Right ventricle myocardium superior (tissue), 1 donor: ENCODE measurements around the gene CHL1. TPM values are rescaled to one million over a fixed set of nuclear protein-coding genes. Genes with fewer than 3 reads are reported as not detected.
"Not testable (repeated sequence)": the region's sequence is repeated elsewhere in the genome, so short reads cannot be mapped to it uniquely, and the experiment has no call there.

Experiments
- ATAC-seq: fragments of 200-7000 bp; cut with Tn5 transposase; one replicate; pipeline ENCODE4 v1.9.1; 2020; ENCODE audit warnings: mild to moderate bottlenecking; ENCODE audit not compliant: poor library complexity
- DNase-seq: peaks from one replicate; pipeline ENCODE4 v3.0.0-alpha.2; 2020
- intact Hi-C: fragments of 100-400 bp; cut with DNase I; formaldehyde crosslinking; loops from one replicate; pipeline ENCODE4 v1.11.2; 2022
- total RNA-seq: library from RNA; stranded (reverse); fragmentation: NEBNext Ultra II Directional; extraction: Animal tissue kit (Norgen Biotek cat#: 25700); gene quantifications from one replicate; pipeline ENCODE4 v1.2.1, GENCODE V29; 2021
- donor health status: DM: no; HTN: yes; CAD: no; lungs with severe emphysema.

The CHL1 gene
- total RNA-seq, 1 donor from 2014 or later = 24.2 TPM

DNA sequence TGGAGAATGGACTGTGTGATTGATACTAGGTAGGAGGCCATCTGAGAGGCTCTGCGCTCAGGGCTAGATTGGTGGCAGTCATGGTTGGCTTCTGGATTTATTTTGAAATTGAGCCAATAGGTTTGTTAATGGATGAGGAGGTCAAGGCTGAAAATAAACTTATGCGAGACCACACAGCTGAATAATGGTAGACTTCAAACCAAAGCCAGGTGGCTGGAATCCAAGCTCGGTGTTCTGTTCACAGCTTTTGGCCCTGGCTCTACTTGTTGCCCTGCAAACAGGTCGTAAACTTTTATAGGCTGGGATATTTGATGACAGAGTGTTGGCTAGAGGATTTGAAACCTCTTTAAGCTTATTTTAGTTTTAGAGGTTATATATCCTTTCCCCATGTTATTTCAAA, 160.4 kb downstream of the CHL1 start:
- intact Hi-C loops = no loop called here
- DNase-seq = peak; percentile 42
- peak; percentile 85 for ATAC-seq

DNA sequence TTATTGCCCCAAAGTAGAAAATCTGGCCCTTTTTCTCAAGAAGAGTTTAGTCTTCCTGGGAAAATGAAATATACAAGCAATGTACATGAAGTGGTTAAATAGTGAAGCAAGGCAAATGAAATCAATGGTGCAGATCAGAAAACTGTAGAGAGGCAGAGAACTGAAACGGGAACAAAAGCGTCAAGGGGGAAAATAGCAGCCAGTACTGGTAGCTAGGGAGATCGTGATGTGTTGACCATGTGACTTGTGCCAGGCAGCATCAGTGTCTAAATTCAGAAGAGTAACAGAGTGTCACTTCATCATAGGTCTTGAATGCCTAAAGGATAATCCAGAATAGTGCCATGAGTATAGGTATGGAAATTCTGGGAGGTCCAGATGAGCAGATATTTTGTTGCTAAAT, 163.1 kb downstream of the CHL1 start:
- intact Hi-C loops = no loop called here
- ATAC-seq (peak; percentile 36), DNase-seq (no peak)

DNA sequence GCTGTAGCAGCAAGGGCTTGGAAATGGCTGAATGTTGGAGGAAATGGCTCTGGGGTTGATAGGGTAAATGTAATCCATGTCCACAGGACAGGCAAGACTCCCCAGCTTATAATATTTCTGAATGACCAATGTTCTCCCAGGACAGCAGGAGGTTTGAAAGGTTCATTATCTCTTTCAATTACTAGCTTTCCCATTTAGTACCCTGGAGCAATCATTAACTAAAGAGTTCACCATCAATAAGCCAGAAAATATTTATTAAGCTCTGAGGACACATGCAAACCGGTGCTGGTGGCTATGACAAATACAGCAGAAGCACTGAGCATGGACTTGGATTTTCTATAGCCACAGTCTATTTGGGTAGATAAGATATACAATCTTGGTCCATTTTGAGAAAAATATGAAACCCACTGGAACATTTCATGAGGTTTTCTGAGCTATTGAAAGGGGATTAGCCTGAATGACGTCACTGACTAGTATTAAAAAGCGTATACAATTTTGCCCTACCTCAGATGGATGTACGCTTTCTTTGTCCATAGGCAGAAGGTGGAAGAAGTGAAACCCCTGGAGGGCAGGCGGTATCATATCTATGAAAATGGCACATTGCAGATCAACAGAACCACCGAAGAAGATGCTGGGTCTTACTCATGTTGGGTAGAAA, 166.2 kb downstream of the CHL1 start:
- DNase-seq (no peak), ATAC-seq (no peak)
- intact Hi-C loops = no loop called here

DNA sequence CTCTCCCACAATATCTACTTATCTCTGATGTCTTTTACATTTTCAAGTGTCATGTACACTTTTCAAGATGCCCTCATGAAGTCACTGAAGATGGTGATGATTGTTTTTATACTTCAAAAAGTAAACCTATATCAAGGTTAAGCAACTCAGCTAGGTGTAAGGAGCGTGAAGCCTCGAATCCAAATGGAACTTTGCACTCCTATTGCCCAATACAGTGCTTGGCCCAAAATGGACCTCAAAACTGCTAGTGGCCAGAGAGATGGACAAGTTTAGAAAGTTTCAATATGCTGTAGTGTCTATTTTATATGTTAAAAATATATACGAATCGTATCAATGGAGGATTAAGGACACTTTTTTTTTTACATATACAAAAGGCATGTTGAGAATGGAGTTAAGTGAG, 167.7 kb downstream of the CHL1 start:
- DNase-seq (no peak), ATAC-seq (no peak)
- intact Hi-C loops = no loop called here

DNA sequence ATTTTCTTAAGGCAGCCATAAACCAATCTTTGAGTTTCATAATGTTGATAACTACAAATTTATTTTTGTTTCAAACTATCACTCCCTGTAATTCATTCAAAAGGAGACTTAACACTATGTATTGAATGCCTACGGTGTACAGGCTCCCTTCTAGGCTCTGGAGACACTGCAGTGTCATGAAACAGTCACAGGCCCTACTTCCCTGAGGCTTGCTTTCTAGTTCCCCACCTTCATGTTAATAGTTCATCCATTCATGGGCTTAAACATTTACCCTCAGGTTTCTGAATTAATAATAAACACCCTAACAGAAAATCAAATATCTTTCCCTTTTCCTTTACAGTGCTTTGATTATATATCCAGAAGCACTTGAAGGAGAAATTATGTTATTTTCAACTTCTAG, 168.7 kb downstream of the CHL1 start:
- ATAC-seq (no peak), DNase-seq (no peak)
- intact Hi-C loops = no loop called here

DNA sequence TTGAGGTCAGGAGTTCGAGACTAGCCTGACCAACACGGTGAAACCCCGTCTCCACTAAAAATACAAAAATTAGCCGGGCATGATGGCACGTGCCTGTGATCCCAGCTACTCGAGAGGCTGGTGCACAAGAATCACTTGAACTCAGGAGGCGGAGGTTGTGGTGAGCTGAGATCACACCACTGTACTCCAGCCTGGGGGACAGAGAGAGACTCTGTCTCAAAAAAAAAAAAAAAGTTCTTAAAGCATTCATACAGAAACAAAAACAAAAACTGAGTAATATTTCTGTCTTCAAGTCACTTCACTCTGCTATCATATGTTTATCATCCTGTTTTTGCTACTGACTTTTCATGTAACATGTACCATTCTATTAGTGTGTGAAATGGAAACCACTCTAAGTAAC, 169.7 kb downstream of the CHL1 start:
- intact Hi-C loops, ATAC-seq, DNase-seq: not testable (repeated sequence)

DNA sequence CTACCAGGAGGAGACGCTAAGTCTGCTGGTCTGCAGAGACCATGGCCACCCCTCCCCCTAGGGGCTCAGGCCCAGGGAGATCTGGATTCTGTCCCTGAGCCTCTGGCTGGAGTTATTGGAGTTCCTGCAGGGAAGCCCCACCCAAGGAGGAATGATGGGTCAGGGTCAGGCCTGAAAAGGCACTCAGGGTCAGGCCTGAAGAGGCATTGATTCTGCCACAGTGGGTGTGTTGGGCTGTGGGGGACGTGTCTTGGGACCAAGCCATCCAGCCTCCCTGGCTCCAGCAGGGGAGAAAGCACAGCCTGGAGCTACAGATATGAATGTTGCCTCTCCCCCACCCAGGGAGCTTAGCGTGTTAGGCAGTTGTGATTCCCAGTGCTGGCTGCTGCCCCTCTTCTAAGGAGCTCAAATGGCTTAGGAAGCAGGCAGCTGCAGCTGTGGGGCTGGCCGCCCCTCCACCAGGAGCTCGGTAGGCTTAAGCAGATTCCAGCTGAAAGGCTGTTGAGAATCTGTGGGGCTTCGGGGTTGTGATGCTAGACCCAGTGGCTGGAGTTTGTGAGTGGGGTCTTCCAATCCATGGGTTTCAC, 176.7 kb downstream of the CHL1 start:
- DNase-seq (no peak), ATAC-seq (no peak)
- intact Hi-C loops = no loop called here

DNA sequence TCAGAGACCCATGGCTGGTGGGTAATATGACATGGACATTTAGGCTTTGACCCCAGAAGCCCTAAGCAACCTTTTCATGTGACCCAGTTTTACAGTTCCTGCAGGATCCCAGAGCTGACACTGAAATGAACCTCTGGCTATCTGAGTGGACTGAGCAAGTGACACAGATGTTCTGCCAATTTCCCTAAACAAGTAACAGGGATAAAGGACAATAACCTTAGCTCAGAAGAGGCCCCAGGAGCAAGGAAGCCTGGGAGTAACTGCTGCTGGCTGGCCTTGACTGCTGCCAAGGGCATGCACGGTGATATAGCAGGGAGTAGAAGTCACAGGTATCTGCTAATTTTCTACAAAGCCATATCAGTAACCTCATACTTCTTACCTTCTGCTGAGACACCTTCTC, 177.9 kb downstream of the CHL1 start:
- intact Hi-C loops = no loop called here
- ATAC-seq (peak; percentile 86), DNase-seq (peak; percentile 39)

DNA sequence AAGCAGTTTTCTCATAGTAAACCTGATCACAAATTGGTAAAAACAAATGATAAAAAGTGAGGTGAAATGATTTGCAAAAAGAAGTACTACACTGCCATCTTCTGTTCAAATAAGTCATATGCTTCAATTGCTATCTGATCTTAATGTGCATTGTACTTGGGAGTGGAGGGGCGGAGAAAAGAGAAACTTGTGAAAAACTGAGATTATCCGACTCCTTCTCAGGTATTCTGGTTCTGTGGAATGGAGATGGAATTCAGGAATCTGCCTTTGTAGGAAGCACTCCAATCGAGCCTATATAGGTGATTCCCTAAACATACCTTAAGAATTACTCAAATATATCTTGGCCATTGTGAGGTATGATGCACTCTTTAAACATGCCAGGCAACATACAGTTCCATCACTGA, 180.6 kb downstream of the CHL1 start:
- intact Hi-C loops = no loop called here
- no peak for ATAC-seq
- no peak for DNase-seq

DNA sequence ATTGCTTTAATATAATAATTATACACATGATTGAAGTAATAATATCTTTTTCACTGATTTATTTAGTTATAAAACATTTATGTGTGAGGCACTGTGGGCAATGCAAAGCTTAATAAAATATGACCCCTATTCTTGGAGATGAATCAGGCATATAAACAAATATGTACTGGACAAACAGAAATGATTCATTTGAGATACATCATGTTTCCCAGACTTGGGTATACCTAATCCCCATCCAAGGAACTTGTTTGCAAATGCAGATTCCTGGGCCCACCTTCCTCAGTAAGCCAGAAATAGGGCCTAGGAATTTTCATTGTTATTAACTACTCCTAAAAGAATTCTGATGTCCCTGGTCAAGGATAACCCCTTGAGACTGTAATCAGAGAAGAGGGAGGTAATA, 184.2 kb downstream of the CHL1 start:
- ATAC-seq (no peak), DNase-seq (no peak)
- intact Hi-C loops = no loop called here

DNA sequence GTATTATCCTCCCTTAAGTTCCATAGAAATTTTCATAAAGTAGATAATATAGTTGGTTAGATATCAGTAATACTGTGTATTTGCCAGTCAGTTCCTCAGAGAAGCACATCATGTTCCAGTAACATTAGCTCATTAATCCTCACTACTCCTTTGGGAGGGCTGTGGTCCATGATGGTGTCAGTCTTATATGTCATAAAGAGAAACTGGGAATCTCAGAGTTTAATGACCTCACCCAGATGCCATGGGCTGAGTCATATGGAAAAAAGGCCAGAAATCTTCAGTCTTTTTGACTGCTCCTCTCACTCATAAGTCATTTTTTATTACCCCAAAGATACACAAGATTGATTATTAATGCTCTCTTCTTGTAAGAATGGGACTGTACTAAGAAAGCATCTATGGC, 188.6 kb downstream of the CHL1 start:
- no peak for ATAC-seq
- no peak for DNase-seq
- intact Hi-C loops = no loop called here

DNA sequence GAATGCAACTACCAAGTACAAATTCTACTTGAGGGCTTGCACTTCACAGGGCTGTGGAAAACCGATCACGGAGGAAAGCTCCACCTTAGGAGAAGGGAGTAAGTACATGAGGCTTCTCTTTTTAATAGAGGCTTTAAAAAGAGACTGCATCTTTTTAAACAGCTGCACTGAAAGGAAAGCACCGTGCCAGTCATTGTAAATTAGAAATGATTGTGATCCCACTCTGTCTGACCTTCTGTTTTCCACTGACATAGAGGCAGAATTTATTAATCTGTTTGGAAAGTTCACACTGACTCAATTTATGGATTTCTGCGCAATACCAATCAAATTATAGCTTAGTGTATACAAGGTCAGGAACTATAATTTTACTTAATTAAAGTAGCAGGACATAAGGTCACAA, 198.2 kb downstream of the CHL1 start:
- DNase-seq (no peak), ATAC-seq (no peak)
- intact Hi-C loops = no loop called here

DNA sequence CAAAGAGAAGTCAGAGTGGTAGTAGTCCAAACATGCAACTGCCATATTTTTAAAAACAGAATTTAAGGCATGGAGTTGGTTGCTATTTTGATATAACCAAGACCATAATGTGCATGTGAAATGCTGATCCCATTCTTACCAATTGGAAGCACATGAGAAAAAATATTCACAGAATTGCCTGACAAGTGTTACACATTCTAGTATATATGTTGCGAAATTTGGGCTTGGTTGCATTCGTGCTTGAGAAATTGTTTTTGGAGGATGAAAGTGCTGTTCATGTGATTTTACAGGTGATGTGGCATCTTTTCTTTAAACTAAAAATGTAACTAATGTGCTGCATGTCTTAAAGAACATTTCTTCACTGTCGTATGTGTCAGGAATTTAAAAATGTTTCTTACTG, 199.7 kb downstream of the CHL1 start:
- no peak for ATAC-seq
- intact Hi-C loops = no loop called here
- no peak for DNase-seq

DNA sequence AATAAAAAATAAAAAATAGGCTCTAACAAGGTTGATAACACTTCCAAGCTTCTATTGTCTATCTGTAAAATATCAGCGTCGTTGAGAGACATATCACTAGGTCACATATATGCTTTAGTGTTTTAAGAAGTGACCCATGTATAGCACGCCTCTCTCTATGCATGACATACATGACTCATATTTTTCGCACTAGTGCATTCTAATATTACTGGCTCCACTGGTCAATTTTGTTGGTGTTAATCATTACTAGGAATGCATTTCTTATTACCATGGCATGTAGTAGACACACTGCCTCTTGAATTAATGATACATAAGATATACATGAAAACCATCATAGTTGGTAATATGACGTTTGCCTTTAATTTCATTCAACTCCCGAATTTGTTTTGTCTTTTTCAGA, 203.1 kb downstream of the CHL1 start:
- intact Hi-C loops = no loop called here
- DNase-seq = no peak

DNA sequence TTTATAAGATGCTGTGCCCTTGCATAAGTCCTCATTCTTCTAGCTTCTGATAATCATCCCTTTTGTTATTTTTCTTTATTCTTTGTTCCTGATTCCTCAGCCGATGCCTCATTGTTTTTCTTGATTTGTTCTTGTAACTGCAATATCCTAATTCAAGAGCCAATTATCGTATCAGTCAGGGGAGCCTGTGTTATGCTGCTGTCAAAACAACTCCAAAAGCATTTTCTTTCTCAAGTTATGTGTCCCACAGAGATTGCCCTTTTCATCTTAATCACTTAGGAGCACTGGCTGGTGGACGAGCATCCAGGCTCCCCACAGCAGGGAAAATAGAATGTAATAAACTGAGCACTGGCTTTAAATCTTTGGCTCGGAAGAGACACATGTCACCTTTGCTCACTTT, 207.3 kb downstream of the CHL1 start:
- no peak for DNase-seq
- no peak for ATAC-seq
- intact Hi-C loops = no loop called here

More for the DNA sequence above, 203.1 kb downstream of the CHL1 start:
- ATAC-seq = no peak

DNA sequence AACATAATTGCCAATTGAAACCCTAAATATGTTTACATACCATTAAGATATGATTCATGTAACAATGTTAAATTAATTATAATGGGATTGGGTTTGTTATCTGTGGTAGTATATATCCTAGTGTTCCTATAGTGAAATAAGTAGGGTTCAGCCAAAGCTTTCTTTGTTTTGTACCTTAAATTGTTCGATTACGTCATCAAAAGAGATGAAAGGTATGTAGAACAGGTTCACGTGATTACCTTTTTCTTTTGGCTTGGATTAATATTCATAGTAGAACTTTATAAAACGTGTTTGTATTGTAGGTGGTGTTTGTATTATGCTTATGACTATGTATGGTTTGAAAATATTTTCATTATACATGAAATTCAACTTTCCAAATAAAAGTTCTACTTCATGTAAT, 212.4 kb downstream of the CHL1 start:
- DNase-seq = no peak
- intact Hi-C loops = no loop called here
- ATAC-seq = no peak

DNA sequence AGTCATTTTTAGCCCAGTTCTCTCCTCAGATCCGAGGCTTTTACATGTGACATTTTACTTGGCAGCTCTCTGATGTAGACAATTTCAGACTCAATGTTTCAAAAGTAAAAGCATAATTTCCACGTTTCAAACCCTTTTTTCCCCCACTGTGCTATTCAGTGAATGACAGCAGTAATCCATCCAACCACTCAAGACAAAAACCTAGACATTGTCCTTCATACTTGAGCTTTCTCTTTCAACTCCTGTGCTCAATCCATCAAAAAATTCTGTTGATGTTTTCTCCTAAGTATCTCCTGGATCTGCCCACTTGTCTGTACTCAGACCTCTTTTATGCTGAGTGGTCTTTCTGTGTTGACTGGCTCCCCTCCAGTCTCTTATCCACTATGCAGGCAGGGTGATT, 214.7 kb downstream of the CHL1 start:
- ATAC-seq = no peak
- DNase-seq = no peak
- intact Hi-C loops = no loop called here

DNA sequence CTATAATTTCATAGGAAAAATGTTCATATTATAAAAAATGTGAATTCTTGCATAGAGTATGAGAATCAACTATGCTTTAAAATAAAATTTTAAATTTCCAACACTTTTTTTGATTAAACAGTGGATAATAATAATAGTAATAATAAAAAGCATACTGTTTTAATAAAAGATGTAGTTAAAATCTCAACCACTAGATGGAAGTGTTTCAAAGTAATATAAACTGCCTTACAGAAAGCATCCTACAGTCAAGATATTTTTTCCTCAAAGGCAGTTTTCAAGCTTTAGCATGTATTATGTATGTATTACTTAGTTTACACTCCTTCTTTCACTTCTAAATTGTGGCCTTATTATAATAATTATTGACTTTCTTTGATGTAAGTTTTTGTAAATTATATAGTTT, 217.5 kb downstream of the CHL1 start:
- intact Hi-C loops = no loop called here
- DNase-seq (no peak), ATAC-seq (no peak)

DNA sequence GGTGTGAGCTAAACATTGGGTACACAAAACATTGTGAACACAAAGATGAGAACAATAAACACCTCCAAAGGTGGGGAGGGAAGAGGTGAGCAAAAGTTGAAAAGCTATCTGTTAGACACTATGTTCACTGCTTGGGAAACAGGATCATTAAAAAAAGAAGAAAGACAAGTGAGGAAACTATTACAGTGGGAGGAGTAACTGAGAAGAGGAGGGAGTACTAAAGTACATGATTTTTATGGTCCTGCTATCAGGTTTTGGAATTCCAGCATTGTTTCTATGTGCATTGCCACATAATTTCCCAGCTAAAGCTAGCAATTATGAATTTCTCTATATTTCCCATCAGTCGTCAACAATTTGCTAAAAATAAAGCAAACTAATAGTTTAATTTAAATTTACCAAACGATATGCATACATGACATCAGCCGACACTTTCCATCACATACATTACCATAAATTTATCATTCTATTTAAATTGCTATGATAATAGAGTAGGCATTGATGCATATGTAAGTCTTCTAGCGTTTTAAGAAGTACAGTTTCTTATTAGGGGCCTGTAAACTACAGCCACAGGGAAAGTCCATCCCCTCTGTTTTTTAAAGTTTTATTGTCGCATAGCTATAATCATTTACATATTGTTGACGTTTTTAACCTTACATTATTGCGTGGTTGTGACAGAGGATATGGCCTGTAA, 221.8 kb downstream of the CHL1 start:
- ATAC-seq = no peak
- no peak for DNase-seq
- intact Hi-C loops = no loop called here

DNA sequence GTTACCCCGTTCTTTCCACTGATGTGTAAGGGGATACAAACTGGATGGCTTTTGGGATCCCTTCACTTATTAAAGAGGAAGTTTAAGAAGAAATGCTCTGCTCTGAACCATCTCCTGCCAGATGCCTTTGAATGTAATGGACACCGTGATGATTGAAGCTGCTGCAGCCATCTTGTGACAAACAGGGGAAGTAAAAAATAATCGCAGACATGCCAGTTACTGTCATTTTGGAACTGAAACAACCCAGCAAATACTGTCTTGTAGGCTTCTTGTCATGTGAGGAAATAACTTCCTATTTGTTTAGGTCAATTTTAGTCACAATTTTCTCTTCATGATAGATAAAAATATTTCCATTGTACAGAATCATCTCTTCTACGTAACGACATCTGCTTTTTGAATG, 224.0 kb downstream of the CHL1 start:
- DNase-seq = no peak
- ATAC-seq = no peak
- intact Hi-C loops = no loop called here
